OCI-LY7 (cell line): Measurements from ENCODE around the gene BCKDHB. TPM values are rescaled to one million over a fixed set of nuclear protein-coding genes. Genes with fewer than 3 reads are reported as not detected.

ENCODE experiments used
- BruUV-seq: library from RNA; stranded (reverse); fragments of 400-500 nt; replicated peaks from 2 replicates; lab custom pipeline; 2021; lab: Mats Ljungman, UMichigan
- CTCF ChIA-PET: fragments of 300-600 bp; sonication (Branson Sonifier 250); formaldehyde crosslinking; loops from one replicate; lab custom pipeline; 2022; ENCODE audit warnings: antibody characterized with exemption; ENCODE audit not compliant: unreplicated experiment; lab: Charles Lee
- POLR2A ChIA-PET: fragments of 300-600 bp; sonication (Branson Sonifier 250); formaldehyde crosslinking; loops from one replicate; lab custom pipeline; 2022; ENCODE audit warnings: antibody characterized with exemption; lab: Charles Lee
- DNase-seq: peaks from one replicate; pipeline ENCODE4 v3.0.0-alpha.2; 2015; ENCODE audit warnings: low spot score
- H2AFZ ChIP-seq: fragments of 200-600 bp; sonication (generic), shearing (Covaris generic); 2 replicates; pipeline ENCODE4 v1.6.1; 2014; ENCODE audit warnings: mild to moderate bottlenecking, antibody characterized with exemption, low read length, moderate library complexity
- H3K27ac ChIP-seq: fragments of 200-600 bp; sonication (generic); 2 replicates; pipeline ENCODE4 v1.5.1; 2014; ENCODE audit warnings: mixed run types, low read depth, mild to moderate bottlenecking, moderate library complexity, low read length, inconsistent platforms; ENCODE audit not compliant: poor library complexity, severe bottlenecking
- H3K36me3 ChIP-seq: fragments of 200-600 bp; sonication (generic); 2 replicates; pipeline ENCODE4 v1.6.1; 2014; ENCODE audit warnings: mild to moderate bottlenecking, antibody characterized with exemption, low read length, moderate library complexity, mixed read lengths; ENCODE audit not compliant: insufficient read depth
- H3K4me1 ChIP-seq: fragments of 200-600 bp; sonication (generic); 2 replicates; pipeline ENCODE4 v1.5.1; 2014; ENCODE audit warnings: mild to moderate bottlenecking, low read length; ENCODE audit not compliant: insufficient read depth, poor library complexity, severe bottlenecking
- H3K4me2 ChIP-seq: fragments of 200-600 bp; sonication (generic); 2 replicates; pipeline ENCODE4 v1.6.1; 2014; ENCODE audit warnings: mild to moderate bottlenecking, low read length
- H3K4me3 ChIP-seq: fragments of 200-600 bp; sonication (generic); 2 replicates; pipeline ENCODE4 v1.5.1; 2014; ENCODE audit warnings: mild to moderate bottlenecking, low read depth, low read length; ENCODE audit not compliant: poor library complexity, severe bottlenecking
- H3K79me2 ChIP-seq: fragments of 200-600 bp; sonication (generic); 2 replicates; pipeline ENCODE4 v1.6.1; 2016; ENCODE audit warnings: low read depth, mild to moderate bottlenecking, low read length, moderate library complexity, mixed read lengths; ENCODE audit not compliant: insufficient read depth
- H3K9me2 ChIP-seq: fragments of 200-600 bp; sonication (generic); 2 replicates; pipeline ENCODE4 v1.6.1; 2016; ENCODE audit warnings: mild to moderate bottlenecking, low read length, mixed read lengths; ENCODE audit not compliant: insufficient read depth
- H3K9me3 ChIP-seq: fragments of 200-600 bp; sonication (generic); 2 replicates; pipeline ENCODE4 v1.6.1; 2014; ENCODE audit warnings: mild to moderate bottlenecking, mixed run types, low read length, mixed read lengths
- H4K20me1 ChIP-seq: fragments of 200-600 bp; sonication (generic); 2 replicates; pipeline ENCODE4 v1.6.1; 2014; ENCODE audit warnings: mild to moderate bottlenecking, antibody characterized with exemption, low read length, moderate library complexity, mixed read lengths; ENCODE audit not compliant: insufficient read depth
- CTCF ChIP-seq: fragments of 200-600 bp; sonication (generic); conservative IDR thresholded peaks from 2 replicates; pipeline ENCODE4 v1.5.1; 2014; ENCODE audit warnings: mild to moderate bottlenecking, antibody characterized with exemption, low read length, moderate library complexity, mixed read lengths
- EZH2phosphoT487 ChIP-seq: fragments of 200-600 bp; sonication (generic); IDR thresholded peaks from 2 replicates; pipeline ENCODE4 v1.6.1; 2018; ENCODE audit warnings: low read depth, borderline replicate concordance, mild to moderate bottlenecking, mixed run types, antibody characterized with exemption, low read length, moderate library complexity, mixed read lengths
- intact Hi-C: fragments of 100-400 bp; cut with micrococcal nuclease; formaldehyde crosslinking; loops from one replicate; pipeline ENCODE4 v1.10.0; 2022; ENCODE audit not compliant: unreplicated experiment
- total RNA-seq, 2 experiments: library from RNA; depleted of rRNA in 1 of 2; stranded (reverse); fragments of >200 nt in 1 of 2; shearing (Covaris generic) in 1 of 2; gene quantifications; 2 replicates each; pipeline ENCODE4 v1.2.3, GENCODE V29; 2014 to 2022

Gene BCKDHB
- total RNA-seq, 2 experiments from 2014 or later = 25.7 to 30.3 TPM

- no peaks in the 10 kb centered on the region for H3K36me3 ChIP-seq
- BruUV-seq = no TSS peak
- H3K4me3 ChIP-seq = no peak overlapping the region
- H3K9me3 ChIP-seq = no peaks in the 10 kb centered on the region
- H3K4me1 ChIP-seq = no peaks in the 10 kb centered on the region
- no peaks in the 10 kb centered on the region for H3K9me2 ChIP-seq
- ChIA-PET POLR2A (interaction anchor here (0.9 kb wide), 1 partner anchor 58 kb away, joined by 14 read pairs; no protein-coding TSS in a partner anchor), CTCF (no interaction called here)
- H3K79me2 ChIP-seq = no peaks in the 10 kb centered on the region
- no peak overlapping the region for H3K4me2 ChIP-seq
- no peaks in the 10 kb centered on the region for H4K20me1 ChIP-seq
- no peak for DNase-seq
- intact Hi-C loops = no loop called here
- no peak overlapping the region for H2AFZ ChIP-seq
- no peak overlapping the region for H3K27ac ChIP-seq
- TF ChIP-seq CTCF (no peak), EZH2phosphoT487 (no peak)
Measured at GRCh38 chr6:80156221-80156620, 49.8 kb downstream of the BCKDHB start.

- no peak overlapping the region for H3K27ac ChIP-seq
- H3K36me3 ChIP-seq = no peaks in the 10 kb centered on the region
- no peaks in the 10 kb centered on the region for H4K20me1 ChIP-seq
- H3K9me2 ChIP-seq = no peaks in the 10 kb centered on the region
- no TSS peak for BruUV-seq
- intact Hi-C loops = no loop called here
- no peak overlapping the region for H2AFZ ChIP-seq
- no peaks in the 10 kb centered on the region for H3K79me2 ChIP-seq
- no peak for TF ChIP-seq EZH2phosphoT487
- POLR2A ChIA-PET = interaction anchor here (0.6 to 1.1 kb wide), 3 partner anchors 13 to 249 kb away, joined by 3 read pairs; no protein-coding TSS in a partner anchor
- CTCF ChIA-PET = no interaction called here
- H3K4me1 ChIP-seq = no peaks in the 10 kb centered on the region
- H3K4me2 ChIP-seq = no peak overlapping the region
- no peak for DNase-seq
- no peak overlapping the region for H3K4me3 ChIP-seq
- H3K9me3 ChIP-seq = no peaks in the 10 kb centered on the region
Measured at GRCh38 chr6:80158478-80158989, 52.1 kb downstream of the BCKDHB start.

GRCh38 chr6:80161434-80161833, 55.0 kb downstream of the BCKDHB start:
- TF ChIP-seq CTCF (no peak), EZH2phosphoT487 (no peak)
- H3K4me2 ChIP-seq = no peak overlapping the region
- H3K79me2 ChIP-seq = no peaks in the 10 kb centered on the region
- intact Hi-C loops = no loop called here
- H3K27ac ChIP-seq = no peak overlapping the region
- no peak overlapping the region for H3K4me3 ChIP-seq
- no peaks in the 10 kb centered on the region for H3K9me3 ChIP-seq
- no peaks in the 10 kb centered on the region for H4K20me1 ChIP-seq
- no peak for DNase-seq
- H3K36me3 ChIP-seq = no peaks in the 10 kb centered on the region
- ChIA-PET POLR2A (interaction anchor here (0.6 to 1.4 kb wide), 4 partner anchors 8 to 1562 kb away, joined by 3 to 6 read pairs (median 4); no protein-coding TSS in a partner anchor), CTCF (no interaction called here)
- no peak overlapping the region for H2AFZ ChIP-seq
- BruUV-seq = no TSS peak
- H3K9me2 ChIP-seq = no peaks in the 10 kb centered on the region
- H3K4me1 ChIP-seq = no peaks in the 10 kb centered on the region
